DMS153 (cell line): ENCODE results near the gene ALK.
"Not testable (repeated sequence)": the region's sequence is repeated elsewhere in the genome, so short reads cannot be mapped to it uniquely, and the experiment has no call there.

Experiments used
- DNase-seq: peaks from one replicate; lab custom pipeline; 2025; lab: John Stamatoyannopoulos, UW

The ALK gene

GRCh38 chr2:29273004-29273684, 648.2 kb downstream of the ALK start:
- DNase-seq: no peak

- no peak for DNase-seq
These were observed 649.1 kb downstream of the ALK start for GRCh38 chr2:29272311-29272710.

DNA sequence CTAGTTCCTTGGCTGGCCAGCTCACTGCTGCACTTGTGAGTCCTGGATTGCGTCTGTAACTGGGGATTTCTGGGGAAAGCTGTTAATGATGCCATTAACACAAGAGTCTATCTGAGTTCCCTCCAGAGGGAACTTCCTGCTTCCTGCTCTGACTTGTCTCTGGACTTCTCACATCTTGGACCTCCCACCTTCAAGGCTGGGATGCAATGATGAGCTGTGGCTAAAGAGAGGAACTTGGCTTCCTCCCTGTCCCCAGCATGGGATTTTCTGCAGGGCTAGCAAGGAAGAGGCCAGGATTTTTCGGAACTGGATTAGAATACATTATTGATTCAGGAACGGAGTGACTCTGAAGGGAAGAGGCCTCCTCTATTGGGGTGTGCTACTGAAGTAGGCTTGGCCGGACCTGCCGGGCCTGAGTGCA, 650.7 kb downstream of the ALK start:
- DNase-seq: no peak

GRCh38 chr2:29269765-29270109, 651.6 kb downstream of the ALK start:
- no peak for DNase-seq

DNA sequence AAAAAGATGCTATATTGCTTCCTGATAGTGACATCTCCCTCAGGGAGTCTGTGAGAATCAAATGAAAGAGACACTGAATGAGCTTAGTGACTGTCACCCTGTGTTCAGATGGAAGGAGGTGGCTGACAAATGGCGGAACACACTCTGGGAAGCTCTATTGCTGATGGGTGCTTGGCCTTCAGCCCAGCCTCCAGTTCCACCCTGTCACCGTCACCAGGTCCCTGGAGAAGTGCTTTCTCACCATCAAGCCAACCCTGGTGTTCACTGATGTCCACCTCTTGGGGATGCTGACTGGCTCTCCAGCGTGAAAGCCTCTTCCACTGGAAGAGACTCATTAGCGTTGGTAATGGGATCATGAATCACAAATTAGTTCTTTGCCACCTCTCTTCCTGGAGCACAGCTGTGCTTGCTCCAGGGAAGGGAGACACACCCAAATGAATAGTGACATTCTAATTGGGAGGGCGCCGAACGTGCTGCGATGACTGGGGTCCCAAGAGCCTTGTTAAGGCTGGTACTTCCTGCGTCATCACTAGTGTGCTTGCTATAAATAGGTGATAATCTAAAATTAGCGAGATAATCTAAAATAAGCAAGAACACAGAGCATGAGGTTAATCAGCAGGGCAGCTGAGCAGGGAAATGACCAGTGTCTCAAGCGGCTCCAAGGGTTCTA, 652.2 kb downstream of the ALK start:
- DNase-seq: no peak

DNA sequence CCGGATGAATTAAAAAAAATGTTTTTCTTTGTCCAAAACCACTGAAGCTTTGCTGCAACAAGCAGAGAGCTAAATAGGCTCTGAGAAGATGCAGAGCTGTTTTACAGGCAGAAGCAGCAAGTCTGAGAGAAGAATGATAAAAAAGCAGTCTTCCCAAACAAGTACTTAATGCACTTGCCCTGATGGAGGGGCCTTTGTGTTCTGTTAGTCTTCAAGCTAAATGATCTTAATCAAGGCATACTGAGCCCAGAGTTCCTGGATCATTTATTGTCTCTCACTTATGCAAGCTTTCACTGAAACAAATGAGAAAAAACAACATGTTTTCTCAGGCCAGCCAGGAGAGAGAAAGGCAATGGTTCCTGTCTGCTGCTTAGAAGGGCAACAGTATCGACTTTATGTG, 653.7 kb downstream of the ALK start:
- DNase-seq: no peak

DNA sequence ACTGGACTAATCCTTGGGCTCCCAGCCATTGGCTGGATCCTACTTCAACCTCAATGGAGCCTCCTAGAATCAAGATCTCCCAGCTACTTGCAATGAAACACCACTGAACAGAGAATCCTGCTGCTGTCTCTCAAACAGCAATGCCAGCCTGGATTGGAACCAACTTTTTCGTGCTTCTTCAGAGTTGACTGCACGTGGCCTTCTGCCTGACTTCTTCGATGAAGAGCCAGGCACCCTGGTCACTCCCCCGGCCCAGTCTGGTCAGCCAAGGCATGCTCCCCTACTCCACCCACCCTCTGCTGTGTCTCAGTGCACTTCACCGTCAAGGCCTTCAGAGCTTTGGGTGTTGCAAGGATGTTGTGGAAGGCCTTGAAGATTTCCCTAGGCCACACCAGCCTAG, 657.5 kb downstream of the ALK start:
- DNase-seq: no peak

- peak; percentile 52 for DNase-seq
These were observed 658.6 kb downstream of the ALK start for GRCh38 chr2:29262681-29263260.

DNA sequence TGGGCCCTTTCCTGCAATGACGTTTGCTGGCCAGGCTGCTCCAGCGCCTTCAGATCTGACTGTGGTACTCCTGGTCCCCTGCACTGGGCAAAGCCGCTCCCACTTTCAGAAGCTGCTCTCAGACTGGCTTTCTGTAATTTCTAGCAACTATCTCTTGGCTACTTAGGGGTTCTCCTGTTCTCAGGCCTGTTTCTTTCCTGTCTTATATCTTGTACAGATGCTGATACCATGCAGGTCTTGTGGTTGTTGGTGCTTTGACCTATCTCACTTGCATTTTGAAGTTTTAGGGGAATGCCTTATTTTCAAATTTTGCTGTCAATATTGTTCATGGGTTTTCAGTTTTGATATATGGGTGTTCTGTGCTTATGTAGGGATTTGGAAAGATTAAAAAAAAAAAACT, 660.4 kb downstream of the ALK start:
- no peak for DNase-seq

DNA sequence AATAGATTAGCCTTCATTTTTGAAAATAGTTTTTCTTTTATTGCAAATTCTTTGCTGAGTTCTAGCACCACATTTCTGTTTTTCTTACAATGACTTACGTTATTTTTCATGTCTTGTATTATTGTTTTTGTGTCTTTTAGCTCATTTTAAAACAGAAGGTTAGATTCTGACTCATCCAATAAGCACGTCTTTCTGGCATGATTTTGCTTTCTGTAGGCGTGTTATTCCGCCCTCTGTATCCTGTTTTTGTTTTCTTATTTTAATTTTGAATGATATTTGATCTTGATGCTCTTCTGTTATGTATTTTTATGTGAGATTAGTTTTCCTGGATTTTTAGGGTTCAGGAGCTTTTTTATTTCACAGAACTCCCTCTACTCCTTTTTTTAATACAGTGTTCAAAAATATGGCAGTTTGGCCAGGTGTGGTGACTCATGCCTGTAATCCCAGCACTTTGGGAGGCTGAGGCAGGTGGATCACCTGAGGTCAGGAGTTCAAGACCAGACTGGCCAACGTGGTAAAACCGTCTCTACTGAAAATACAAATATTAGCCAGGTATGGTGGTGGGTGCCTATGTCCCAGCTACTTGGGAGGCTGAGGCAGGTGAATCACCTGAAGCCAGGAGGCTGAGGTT, 661.1 kb downstream of the ALK start:
- DNase-seq: no peak

- DNase-seq: no peak
These were observed 662.2 kb downstream of the ALK start for GRCh38 chr2:29259221-29259620.

DNA sequence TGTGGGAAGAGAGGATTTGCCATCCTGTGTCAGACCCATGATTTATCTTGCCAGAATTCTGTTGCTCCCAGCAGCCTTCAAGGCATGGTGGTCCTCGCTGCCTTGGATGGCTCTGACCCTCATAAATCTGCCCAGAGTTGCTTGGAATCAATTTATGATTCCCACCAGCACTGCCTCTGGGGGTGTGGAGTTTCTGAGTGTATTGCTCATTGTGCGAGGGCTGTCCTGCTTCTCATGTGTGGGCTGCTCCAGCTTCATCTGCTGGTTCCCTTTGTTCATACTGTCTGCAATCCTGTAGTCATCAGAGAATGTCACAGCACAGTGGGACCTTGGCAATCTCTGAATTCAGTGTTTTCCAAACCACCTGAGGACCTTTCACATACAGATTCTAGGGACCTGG, 666.4 kb downstream of the ALK start:
- no peak for DNase-seq

GRCh38 chr2:29253495-29254275, 667.7 kb downstream of the ALK start:
- not testable (repeated sequence) for DNase-seq

DNA sequence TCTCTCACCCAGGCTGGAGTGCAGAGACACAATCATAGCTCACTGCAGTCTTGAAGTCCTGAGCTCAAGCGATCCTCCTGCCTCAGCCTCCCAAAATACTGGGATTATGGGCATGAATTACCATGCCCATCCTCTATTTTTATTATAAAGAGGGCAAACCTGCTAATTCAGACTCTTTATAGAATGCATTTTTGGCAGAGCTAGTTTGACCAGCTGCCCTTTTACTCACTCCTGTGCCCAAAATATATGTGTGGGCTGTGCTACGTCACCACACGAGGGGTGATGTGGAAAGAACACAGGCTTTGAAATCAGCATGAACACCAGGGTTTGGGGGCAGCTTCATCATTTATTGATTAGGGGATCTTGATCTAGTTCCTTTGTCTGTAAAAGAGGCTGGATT, 668.4 kb downstream of the ALK start:
- DNase-seq: no peak

- DNase-seq: no peak
These were observed 670.0 kb downstream of the ALK start for GRCh38 chr2:29251406-29251805.

DNA sequence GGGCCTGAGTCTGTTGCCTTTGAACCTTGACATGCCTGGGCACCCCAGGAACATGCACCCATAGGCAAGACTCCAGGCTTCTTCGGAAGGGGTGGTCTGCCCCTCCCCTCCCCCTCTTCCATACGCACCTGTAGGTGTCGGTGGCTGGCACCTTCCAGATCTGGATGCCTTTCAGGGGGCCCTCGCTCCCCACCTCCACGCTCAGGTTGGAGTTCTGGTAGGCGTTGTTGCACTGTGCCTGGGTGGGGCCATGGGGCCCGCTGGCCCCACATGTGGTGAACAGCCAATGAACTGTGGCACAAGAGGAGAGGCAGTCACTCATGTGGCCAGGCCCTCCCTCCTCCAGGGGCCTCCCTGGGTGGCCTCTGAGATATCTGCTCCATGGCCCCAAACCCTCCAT, 670.4 kb downstream of the ALK start:
- no peak for DNase-seq

- no peak for DNase-seq
These were observed 671.6 kb downstream of the ALK start for GRCh38 chr2:29249666-29250253.

GRCh38 chr2:29247336-29247914, 674.0 kb downstream of the ALK start:
- DNase-seq: no peak

GRCh38 chr2:29246383-29247300, 674.7 kb downstream of the ALK start:
- no peak for DNase-seq

DNA sequence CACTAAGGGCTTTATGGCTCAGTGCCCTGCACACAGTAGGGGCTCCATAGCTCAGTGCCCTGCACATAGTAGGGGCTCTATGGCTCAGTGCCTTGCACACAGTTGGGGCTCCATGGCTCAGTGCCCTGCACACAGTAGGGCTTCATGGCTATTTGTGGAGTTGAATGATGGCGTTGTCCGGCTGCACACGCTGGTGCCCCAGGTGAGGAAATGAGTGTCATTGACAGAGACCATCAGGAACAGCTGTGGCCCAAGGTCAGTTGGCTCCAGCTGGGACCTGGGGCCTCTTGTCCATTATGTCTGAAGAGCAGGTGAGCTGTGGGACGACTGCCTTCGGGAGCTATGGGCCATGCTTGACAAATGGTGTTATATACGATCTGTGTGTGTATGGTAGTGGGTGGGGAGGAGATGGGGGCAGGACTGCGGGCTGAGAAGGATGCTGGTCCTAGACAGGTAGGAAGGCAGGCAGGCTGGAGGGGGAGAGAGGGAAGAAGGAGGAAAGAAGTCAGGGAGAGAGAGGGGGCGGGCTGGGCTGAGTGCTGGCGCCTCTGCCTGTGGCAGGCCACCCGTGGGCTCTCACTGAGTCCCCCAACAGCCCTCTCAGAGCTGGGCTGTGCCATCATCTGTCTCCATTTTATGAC, 675.5 kb downstream of the ALK start:
- no peak for DNase-seq
